Peyer's patch (tissue), 4 donors: ENCODE measurements around the gene C2orf68. TPM values are rescaled to one million over a fixed set of nuclear protein-coding genes. Genes with fewer than 3 reads are reported as not detected.

Experiments used
- DNase-seq, 3 donors: peaks; one replicate each; pipeline ENCODE4 v3.0.0-alpha.2; 2017 to 2019
- H3K27ac ChIP-seq, 4 donors: fragments of 200-600 bp; sonication (generic); one replicate each; pipeline ENCODE4 v1.5.1; 2016 to 2019
- H3K27me3 ChIP-seq, 2 donors: fragments of 200-600 bp; sonication (generic); one replicate each; pipeline ENCODE4 v1.5.1; 2019
- H3K36me3 ChIP-seq, 3 donors: fragments of 200-600 bp; sonication (generic); one replicate each; pipeline ENCODE4 v1.5.1; 2016 to 2019
- H3K4me1 ChIP-seq, 4 donors: fragments of 200-600 bp; sonication (generic); one replicate each; pipeline ENCODE4 v1.5.1; 2016 to 2019
- H3K4me3 ChIP-seq, 4 donors: fragments of 200-600 bp; sonication (generic); 1 replicate in 3 of 4; 2 replicates in 1 of 4; pipeline ENCODE4 v1.5.1; 2016 to 2019; ENCODE audit warnings: mild to moderate bottlenecking in 1 of 4
- H3K9me3 ChIP-seq, 4 donors: fragments of 200-600 bp; sonication (generic); one replicate each; pipeline ENCODE4 v1.5.1; 2016 to 2019; ENCODE audit warnings: mild to moderate bottlenecking in 1 of 4
- CTCF ChIP-seq, 6 experiments: fragments of 450-650 bp in 4 of 6; fragments of 200-600 bp in 2 of 6; sonication (generic) in 1 of 6; IDR thresholded peaks; one replicate each; pipeline ENCODE4 v1.5.1; 2017 to 2019; ENCODE audit warnings: antibody characterized with exemption in 6 of 6, mild to moderate bottlenecking in 3 of 6, moderate library complexity in 1 of 6
- POLR2A ChIP-seq, 2 donors: fragments of 450-650 bp; IDR thresholded peaks; one replicate each; pipeline ENCODE4 v1.5.1; 2017; ENCODE audit warnings: antibody characterized with exemption in 2 of 2, mild to moderate bottlenecking in 2 of 2, moderate library complexity in 2 of 2
- total RNA-seq, 4 donors: library from RNA; depleted of rRNA; stranded (reverse); fragments of >200 nt; gene quantifications; one replicate each; pipeline ENCODE4 v1.1.0, GENCODE V29; 2016

The C2orf68 gene
- total RNA-seq, 4 donors from 2014 or later = 20.5 to 34.0 (median 25.9) TPM

GRCh38 chr2:85656468-85656867 lies 44.6 kb upstream of the C2orf68 start:
- Histone ChIP-seq H3K9me3 (no peaks in the 10 kb centered on the region), H3K4me1 (no peaks in the 10 kb centered on the region), H3K36me3 (peaks cover 0 to 38% (median 3%) of the 10 kb centered on the region in 3 donors), H3K4me3 (no peak overlapping the region), H3K27me3 (no peaks in the 10 kb centered on the region), H3K27ac (no peak overlapping the region)
- TF ChIP-seq CTCF (IDR thresholded peaks at IDR 0.05) = no peak
- no peak for TF ChIP-seq POLR2A (IDR thresholded peaks at IDR 0.05)
- no peak for DNase-seq

GRCh38 chr2:85655961-85656417 lies 44.1 kb upstream of the C2orf68 start:
- no peak overlapping the region for H3K27ac ChIP-seq
- no peaks in the 10 kb centered on the region for H3K9me3 ChIP-seq
- DNase-seq = no peak
- H3K27me3 ChIP-seq = no peaks in the 10 kb centered on the region
- no peak overlapping the region for H3K4me3 ChIP-seq
- peaks cover 0 to 42% (median 3%) of the 10 kb centered on the region in 3 donors for H3K36me3 ChIP-seq
- TF ChIP-seq POLR2A (IDR thresholded peaks at IDR 0.05) (no peak), CTCF (IDR thresholded peaks at IDR 0.05) (no peak)
- no peaks in the 10 kb centered on the region for H3K4me1 ChIP-seq

GRCh38 chr2:85653996-85654395 lies 42.1 kb upstream of the C2orf68 start:
- no peak overlapping the region for H3K4me3 ChIP-seq
- H3K27me3 ChIP-seq = no peaks in the 10 kb centered on the region
- H3K4me1 ChIP-seq = no peaks in the 10 kb centered on the region
- peaks cover 0 to 62% (median 3%) of the 10 kb centered on the region in 3 donors for H3K36me3 ChIP-seq
- DNase-seq = no peak
- no peaks in the 10 kb centered on the region for H3K9me3 ChIP-seq
- H3K27ac ChIP-seq = no peak overlapping the region
- no peak for TF ChIP-seq CTCF (IDR thresholded peaks at IDR 0.05)
- no peak for TF ChIP-seq POLR2A (IDR thresholded peaks at IDR 0.05)

- no peaks in the 10 kb centered on the region for H3K27me3 ChIP-seq
- TF ChIP-seq CTCF (IDR thresholded peaks at IDR 0.05) (no peak), POLR2A (IDR thresholded peaks at IDR 0.05) (no peak)
- no peak overlapping the region for H3K27ac ChIP-seq
- no peak overlapping the region for H3K4me3 ChIP-seq
- H3K36me3 ChIP-seq = peaks cover 0 to 78% (median 3%) of the 10 kb centered on the region in 3 donors
- no peak for DNase-seq
- H3K4me1 ChIP-seq = no peaks in the 10 kb centered on the region
- H3K9me3 ChIP-seq = no peaks in the 10 kb centered on the region
These were observed 40.2 kb upstream of the C2orf68 start for GRCh38 chr2:85652056-85652455.

GRCh38 chr2:85651097-85651496 lies 39.2 kb upstream of the C2orf68 start:
- no peaks in the 10 kb centered on the region for H3K27me3 ChIP-seq
- TF ChIP-seq POLR2A (IDR thresholded peaks at IDR 0.05) (no peak), CTCF (IDR thresholded peaks at IDR 0.05) (no peak)
- H3K27ac ChIP-seq = no peak overlapping the region
- DNase-seq = no peak
- no peaks in the 10 kb centered on the region for H3K9me3 ChIP-seq
- H3K4me3 ChIP-seq = no peak overlapping the region
- H3K4me1 ChIP-seq = no peaks in the 10 kb centered on the region
- peaks cover 0 to 85% (median 3%) of the 10 kb centered on the region in 3 donors for H3K36me3 ChIP-seq

- H3K4me3 ChIP-seq = no peak overlapping the region
- H3K36me3 ChIP-seq = peaks cover 0 to 90% (median 3%) of the 10 kb centered on the region in 3 donors
- H3K9me3 ChIP-seq = no peaks in the 10 kb centered on the region
- no peaks in the 10 kb centered on the region for H3K27me3 ChIP-seq
- no peak overlapping the region for H3K27ac ChIP-seq
- no peak for TF ChIP-seq POLR2A (IDR thresholded peaks at IDR 0.05)
- no peak for TF ChIP-seq CTCF (IDR thresholded peaks at IDR 0.05)
- no peak for DNase-seq
- no peaks in the 10 kb centered on the region for H3K4me1 ChIP-seq
These were observed 38.6 kb upstream of the C2orf68 start for GRCh38 chr2:85650456-85650855.
